K562 (cell line): ENCODE data around the gene AHNAK. TPM values are rescaled to one million over a fixed set of nuclear protein-coding genes. Genes with fewer than 3 reads are reported as not detected.

Experiments used
- ARID2 ChIP-seq: fragments of 450-650 bp; IDR thresholded peaks from 2 replicates; pipeline ENCODE4 v1.6.1; 2017; ENCODE audit warnings: antibody characterized with exemption, mild to moderate bottlenecking
- ATF7 ChIP-seq: fragments of 450-650 bp; IDR thresholded peaks from 2 replicates; pipeline ENCODE4 v1.7.1; 2014; ENCODE audit warnings: mild to moderate bottlenecking, moderate library complexity
- BCLAF1 ChIP-seq, 2 experiments: fragments of 450-650 bp in 1 of 2; IDR thresholded peaks; 2 replicates each; pipeline ENCODE4 v1.6.1; 2011 to 2017; ENCODE audit warnings: low read depth in 2 of 2, antibody characterized with exemption in 1 of 2, borderline replicate concordance in 1 of 2, low read length in 1 of 2, mild to moderate bottlenecking in 1 of 2, mixed read lengths in 1 of 2; ENCODE audit not compliant: control insufficient read depth in 1 of 2
- COPS2 ChIP-seq: fragments of 450-650 bp; conservative IDR thresholded peaks from 2 replicates; pipeline ENCODE4 v1.6.1; 2016; ENCODE audit warnings: mild to moderate bottlenecking, moderate library complexity
- EGR1 ChIP-seq: fragments of 450-650 bp; conservative IDR thresholded peaks from 2 replicates; pipeline ENCODE4 v1.6.1; 2017; ENCODE audit warnings: mild to moderate bottlenecking
- EHMT2 ChIP-seq: fragments of 450-650 bp; IDR thresholded peaks from 2 replicates; pipeline ENCODE4 v1.6.1; 2018; ENCODE audit warnings: antibody characterized with exemption
- ESRRA ChIP-seq: fragments of 450-650 bp; IDR thresholded peaks from 2 replicates; pipeline ENCODE4 v1.6.1; 2014; ENCODE audit warnings: low read depth, mild to moderate bottlenecking, moderate library complexity, borderline replicate concordance
- IRF9 ChIP-seq: fragments of 450-650 bp; IDR thresholded peaks from 2 replicates; pipeline ENCODE4 v1.6.1; 2016; ENCODE audit warnings: missing biosample characterization, missing genetic modification characterization
- KDM5B ChIP-seq: fragments of 200-600 bp; sonication (generic); IDR thresholded peaks from 2 replicates; pipeline ENCODE4 v1.6.1; 2012; ENCODE audit warnings: low read depth, mild to moderate bottlenecking, moderate library complexity, low read length, control low read depth, inconsistent platforms; ENCODE audit not compliant: insufficient replicate concordance
- MEF2D ChIP-seq: conservative IDR thresholded peaks from 2 replicates; pipeline ENCODE4 v1.6.1; 2016; ENCODE audit warnings: low read depth, missing genetic modification characterization, missing compliant biosample characterization
- MTA1 ChIP-seq: fragments of 450-650 bp; IDR thresholded peaks from 2 replicates; pipeline ENCODE4 v1.6.1; 2017; ENCODE audit warnings: borderline replicate concordance
- NBN ChIP-seq: fragments of 450-650 bp; IDR thresholded peaks from 2 replicates; pipeline ENCODE4 v1.6.1; 2016; ENCODE audit warnings: low read depth, mild to moderate bottlenecking
- RBBP5 ChIP-seq: fragments of 200-600 bp; sonication (generic); IDR thresholded peaks from 2 replicates; pipeline ENCODE4 v1.6.1; 2012; ENCODE audit warnings: borderline replicate concordance, mild to moderate bottlenecking, low read length, control low read depth, inconsistent platforms; ENCODE audit not compliant: insufficient read depth, poor library complexity, severe bottlenecking
- SPI1 ChIP-seq: IDR thresholded peaks from 2 replicates; pipeline ENCODE4 v1.6.1; 2011; ENCODE audit warnings: low read depth, low read length, control low read depth, borderline replicate concordance
- STAT5B ChIP-seq: fragments of 250-450 bp; sonication (Bioruptor Pico); IDR thresholded peaks from 2 replicates; pipeline ENCODE4 v1.8.0; 2021; ENCODE audit warnings: mild to moderate bottlenecking, inconsistent platforms
- TCF3 ChIP-seq: sonication (generic); formaldehyde crosslinking; IDR thresholded peaks from 2 replicates; pipeline ENCODE4 v1.4.0; 2020; ENCODE audit warnings: mild to moderate bottlenecking, missing genetic modification reagents
- TRIM28 ChIP-seq: fragments of 450-650 bp; IDR thresholded peaks from 2 replicates; pipeline ENCODE4 v1.6.1; 2017
- USF1 ChIP-seq: sonication (generic); formaldehyde crosslinking; IDR thresholded peaks from 2 replicates; pipeline ENCODE4 v1.9.0; 2022; ENCODE audit warnings: mild to moderate bottlenecking, missing genetic modification reagents
- ZBTB12 ChIP-seq: fragments of 250-450 bp; sonication (Bioruptor Pico); IDR thresholded peaks from 2 replicates; pipeline ENCODE4 v1.4.0; 2020
- ZBTB17 ChIP-seq: fragments of 450-650 bp; formaldehyde crosslinking; IDR thresholded peaks from 2 replicates; pipeline ENCODE4 v1.4.0; 2020; ENCODE audit warnings: mild to moderate bottlenecking
- ZKSCAN1 ChIP-seq: fragments of 150-350 bp; IDR thresholded peaks from 2 replicates; pipeline ENCODE4 v1.6.1; 2016; ENCODE audit warnings: low read depth, low read length
- ZNF23 ChIP-seq: fragments of 250-450 bp; sonication (Bioruptor Pico); IDR thresholded peaks from 2 replicates; pipeline ENCODE4 v1.4.0; 2020; ENCODE audit warnings: mild to moderate bottlenecking
- ZNF311 ChIP-seq: fragments of 250-450 bp; sonication (Bioruptor Pico); IDR thresholded peaks from 2 replicates; pipeline ENCODE4 v1.4.0; 2020; ENCODE audit warnings: mild to moderate bottlenecking, moderate library complexity
- ZSCAN32 ChIP-seq: fragments of 450-650 bp; formaldehyde crosslinking; IDR thresholded peaks from 2 replicates; pipeline ENCODE4 v1.4.0; 2020; ENCODE audit warnings: mild to moderate bottlenecking, moderate library complexity
- polyA plus RNA-seq, 8 experiments: library from polyadenylated mRNA; depleted of rRNA in 4 of 8; stranded (reverse) in 5 of 8; unstranded in 3 of 8; fragments of >200 nt; fragmentation: Nextera tagmentation in 2 of 8; fragmentation: Illumina TruSeq in 1 of 8; extraction: Ambion mirVana in 2 of 8; extraction: Trizol in 1 of 8; gene quantifications; 2 replicates each; pipeline versions ENCODE4 v1.2.1 to v1.2.3, GENCODE V29; 2011 to 2014; ENCODE audit warnings: inconsistent platforms in 1 of 8, missing spikeins in 1 of 8
- total RNA-seq, 7 experiments: library from RNA; depleted of rRNA in 6 of 7; stranded (reverse); fragments of >200 nt in 6 of 7; fragmentation: Illumina TruSeq in 2 of 7; extraction: Trizol in 2 of 7; gene quantifications; 2 replicates each; pipeline versions ENCODE4 v1.2.1 to v1.2.3, GENCODE V29; 2011 to 2021; ENCODE audit warnings: low replicate concordance in 1 of 7

The AHNAK gene
- total and polyA plus RNA-seq, 9 of the 15 experiments (the other 6 are each of a cell fraction or from before 2014, with no cell fraction given) = 1.5 to 89.7 (median 45.0) TPM

- TF ChIP-seq ESRRA (peak; percentile 32; the same call in 1 of the 2 replicates), ZSCAN32 (CRISPR knock-in tag) (no peak), NBN (no peak; the same call in 1 of the 2 replicates), ATF7 (peak; percentile 47; the same call in 1 of the 2 replicates), BCLAF1 (IDR thresholded peaks at IDR 0.05; ENCODE audit: borderline replicate concordance in 1 of 2, control insufficient read depth in 1 of 2, low read depth in 2 of 2, low read length in 1 of 2) (no peak), MTA1 (no peak), ZBTB17 (peak; percentile 15; the same call in 1 of the 2 replicates), ZNF311 (CRISPR knock-in tag) (peak; percentile 43; the same call in 1 of the 2 replicates), MEF2D (no peak), SPI1 (peak; percentile 45; the same call in 1 of the 2 replicates), STAT5B (CRISPR knock-in tag) (no peak), IRF9 (tag) (no peak), EHMT2 (no peak), TCF3 (peak; percentile 9; the same call in 1 of the 2 replicates), ZNF23 (CRISPR knock-in tag) (no peak), RBBP5 (peak; percentile 24), KDM5B (peak; percentile 24), ARID2 (no peak), COPS2 (no peak), ZKSCAN1 (no peak), EGR1 (no peak), USF1 (CRISPR knock-in tag) (peak; percentile 45; the same call in 1 of the 2 replicates), TRIM28 (no peak), ZBTB12 (CRISPR knock-in tag) (peak; percentile 44; the same call in 1 of the 2 replicates)
Measured at GRCh38 chr11:62556108-62556874, 9.7 kb upstream of the AHNAK start (continued).
